Measurements from ENCODE around the gene GUK1.

GRCh38 chr1:228162286-228163006 lies 22.4 kb downstream of the GUK1 start:
- TF ChIP-seq CTCF (IDR thresholded peaks at IDR 0.05) (no peak), EZH2 (IDR thresholded peaks at IDR 0.05; ENCODE audit: borderline replicate concordance, insufficient read depth, low read depth, low read length, poor library complexity, severe bottlenecking) (no peak)

All from B cell (primary cell).